Stimulated activated effector memory CD8-positive, alpha-beta T cell treated with anti-CD3 and anti-CD28 coated beads, Interleukin-12 subunit alpha, Interleukin-12 subunit beta, amount 100 ng/mL, for 72 hours (primary cell): ENCODE results near the gene ZNF793.

Experiments used
- ATAC-seq: fragments of 150-1000 bp; cut with Tn5 transposase; 2 replicates; pipeline ENCODE4 v1.10.0; 2021
- DNase-seq, 2 donors: peaks; one replicate each; pipeline ENCODE4 v3.0.0; 2021 to 2022; ENCODE audit warnings: low spot score in 2 of 2
- H3K27ac Mint-ChIP-seq: one replicate; pipeline ENCODE4 v1.8.0; 2022; ENCODE audit warnings: mild to moderate bottlenecking, mixed read lengths
- H3K36me3 Mint-ChIP-seq: one replicate; pipeline ENCODE4 v1.8.0; 2022; ENCODE audit warnings: mild to moderate bottlenecking, mixed read lengths
- H3K4me1 Mint-ChIP-seq: one replicate; pipeline ENCODE4 v1.8.0; 2022; ENCODE audit warnings: mixed read lengths
- H3K4me3 Mint-ChIP-seq: one replicate; pipeline ENCODE4 v1.8.0; 2022; ENCODE audit warnings: mild to moderate bottlenecking, mixed read lengths
- H3K9me3 Mint-ChIP-seq: one replicate; pipeline ENCODE4 v1.8.0; 2022; ENCODE audit warnings: mixed read lengths

The ZNF793 gene

GRCh38 chr19:37519890-37520289, 13.2 kb downstream of the ZNF793 start:
- no peaks in the 10 kb centered on the region for H3K4me1 Mint-ChIP-seq
- no peak overlapping the region for H3K27ac Mint-ChIP-seq
- DNase-seq (no peak), ATAC-seq (peak; percentile 36)
- peaks cover 12% of the 10 kb centered on the region for H3K9me3 Mint-ChIP-seq
- peaks cover 9% of the 10 kb centered on the region for H3K36me3 Mint-ChIP-seq
- no peak overlapping the region for H3K4me3 Mint-ChIP-seq

- ATAC-seq (no peak), DNase-seq (no peak)
- no peak overlapping the region for H3K27ac Mint-ChIP-seq
- no peaks in the 10 kb centered on the region for H3K4me1 Mint-ChIP-seq
- peaks cover 41% of the 10 kb centered on the region for H3K36me3 Mint-ChIP-seq
- H3K4me3 Mint-ChIP-seq = no peak overlapping the region
- H3K9me3 Mint-ChIP-seq = peaks cover 38% of the 10 kb centered on the region
These were observed 30.7 kb downstream of the ZNF793 start for GRCh38 chr19:37537391-37537947.

- no peaks in the 10 kb centered on the region for H3K36me3 Mint-ChIP-seq
- peaks cover 34% of the 10 kb centered on the region for H3K9me3 Mint-ChIP-seq
- DNase-seq (peak; percentile 24 to 69), ATAC-seq (peak; percentile 81)
- H3K4me3 Mint-ChIP-seq = peak overlapping the region; percentile 68
- H3K27ac Mint-ChIP-seq = no peak overlapping the region
- H3K4me1 Mint-ChIP-seq = peaks cover 5% of the 10 kb centered on the region
These were observed 44.6 kb downstream of the ZNF793 start for GRCh38 chr19:37551129-37551993.

GRCh38 chr19:37563518-37563917, 56.8 kb downstream of the ZNF793 start:
- H3K4me1 Mint-ChIP-seq = no peaks in the 10 kb centered on the region
- H3K4me3 Mint-ChIP-seq = no peak overlapping the region
- H3K27ac Mint-ChIP-seq = no peak overlapping the region
- ATAC-seq (no peak), DNase-seq (no peak)
- H3K9me3 Mint-ChIP-seq = peaks cover 48% of the 10 kb centered on the region
- no peaks in the 10 kb centered on the region for H3K36me3 Mint-ChIP-seq

GRCh38 chr19:37564624-37565369, 58.1 kb downstream of the ZNF793 start:
- no peak for ATAC-seq
- no peaks in the 10 kb centered on the region for H3K4me1 Mint-ChIP-seq
- no peak for DNase-seq
- peaks cover 45% of the 10 kb centered on the region for H3K9me3 Mint-ChIP-seq
- no peak overlapping the region for H3K4me3 Mint-ChIP-seq
- no peaks in the 10 kb centered on the region for H3K36me3 Mint-ChIP-seq
- H3K27ac Mint-ChIP-seq = no peak overlapping the region

GRCh38 chr19:37565370-37565669, 58.6 kb downstream of the ZNF793 start:
- DNase-seq (no peak), ATAC-seq (no peak)
- no peak overlapping the region for H3K27ac Mint-ChIP-seq
- no peak overlapping the region for H3K4me3 Mint-ChIP-seq
- H3K9me3 Mint-ChIP-seq = peaks cover 49% of the 10 kb centered on the region
- no peaks in the 10 kb centered on the region for H3K4me1 Mint-ChIP-seq
- H3K36me3 Mint-ChIP-seq = no peaks in the 10 kb centered on the region

- H3K36me3 Mint-ChIP-seq = no peaks in the 10 kb centered on the region
- H3K4me3 Mint-ChIP-seq = no peak overlapping the region
- H3K4me1 Mint-ChIP-seq = no peaks in the 10 kb centered on the region
- DNase-seq (no peak), ATAC-seq (no peak)
- peaks cover 46% of the 10 kb centered on the region for H3K9me3 Mint-ChIP-seq
- no peak overlapping the region for H3K27ac Mint-ChIP-seq
These were observed 65.5 kb downstream of the ZNF793 start for GRCh38 chr19:37572203-37572602.

GRCh38 chr19:37583340-37583739, 76.6 kb downstream of the ZNF793 start:
- ATAC-seq = no peak
- H3K36me3 Mint-ChIP-seq = peaks cover 24% of the 10 kb centered on the region
- no peak overlapping the region for H3K27ac Mint-ChIP-seq
- peaks cover 19% of the 10 kb centered on the region for H3K9me3 Mint-ChIP-seq
- no peaks in the 10 kb centered on the region for H3K4me1 Mint-ChIP-seq
- DNase-seq = no peak
- no peak overlapping the region for H3K4me3 Mint-ChIP-seq
